Memory B cell (primary cell): ENCODE results near the gene APPL2.

ENCODE experiments used
- ATAC-seq: fragments of 150-1000 bp; cut with Tn5 transposase; 2 replicates; pipeline ENCODE4 v1.10.0; 2021; ENCODE audit warnings: low read depth, mild to moderate bottlenecking, moderate library complexity
- DNase-seq, 2 donors: peaks; one replicate each; pipeline ENCODE4 v3.0.0; 2022; ENCODE audit warnings: low spot score in 2 of 2
- H3K27ac Mint-ChIP-seq: one replicate; pipeline ENCODE4 v1.8.0; 2022; ENCODE audit warnings: mild to moderate bottlenecking, moderate library complexity, mixed read lengths
- H3K27me3 Mint-ChIP-seq: one replicate; pipeline ENCODE4 v1.8.0; 2022; ENCODE audit warnings: mixed read lengths
- H3K36me3 Mint-ChIP-seq: one replicate; pipeline ENCODE4 v1.8.0; 2022; ENCODE audit warnings: mild to moderate bottlenecking, mixed read lengths
- H3K4me1 Mint-ChIP-seq: one replicate; pipeline ENCODE4 v1.8.0; 2022; ENCODE audit warnings: mixed read lengths
- H3K4me3 Mint-ChIP-seq: one replicate; pipeline ENCODE4 v1.8.0; 2022; ENCODE audit warnings: mild to moderate bottlenecking, moderate library complexity, mixed read lengths
- H3K9me3 Mint-ChIP-seq: one replicate; pipeline ENCODE4 v1.8.0; 2022; ENCODE audit warnings: mixed read lengths

Gene APPL2, protein sequence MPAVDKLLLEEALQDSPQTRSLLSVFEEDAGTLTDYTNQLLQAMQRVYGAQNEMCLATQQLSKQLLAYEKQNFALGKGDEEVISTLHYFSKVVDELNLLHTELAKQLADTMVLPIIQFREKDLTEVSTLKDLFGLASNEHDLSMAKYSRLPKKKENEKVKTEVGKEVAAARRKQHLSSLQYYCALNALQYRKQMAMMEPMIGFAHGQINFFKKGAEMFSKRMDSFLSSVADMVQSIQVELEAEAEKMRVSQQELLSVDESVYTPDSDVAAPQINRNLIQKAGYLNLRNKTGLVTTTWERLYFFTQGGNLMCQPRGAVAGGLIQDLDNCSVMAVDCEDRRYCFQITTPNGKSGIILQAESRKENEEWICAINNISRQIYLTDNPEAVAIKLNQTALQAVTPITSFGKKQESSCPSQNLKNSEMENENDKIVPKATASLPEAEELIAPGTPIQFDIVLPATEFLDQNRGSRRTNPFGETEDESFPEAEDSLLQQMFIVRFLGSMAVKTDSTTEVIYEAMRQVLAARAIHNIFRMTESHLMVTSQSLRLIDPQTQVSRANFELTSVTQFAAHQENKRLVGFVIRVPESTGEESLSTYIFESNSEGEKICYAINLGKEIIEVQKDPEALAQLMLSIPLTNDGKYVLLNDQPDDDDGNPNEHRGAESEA

DNA sequence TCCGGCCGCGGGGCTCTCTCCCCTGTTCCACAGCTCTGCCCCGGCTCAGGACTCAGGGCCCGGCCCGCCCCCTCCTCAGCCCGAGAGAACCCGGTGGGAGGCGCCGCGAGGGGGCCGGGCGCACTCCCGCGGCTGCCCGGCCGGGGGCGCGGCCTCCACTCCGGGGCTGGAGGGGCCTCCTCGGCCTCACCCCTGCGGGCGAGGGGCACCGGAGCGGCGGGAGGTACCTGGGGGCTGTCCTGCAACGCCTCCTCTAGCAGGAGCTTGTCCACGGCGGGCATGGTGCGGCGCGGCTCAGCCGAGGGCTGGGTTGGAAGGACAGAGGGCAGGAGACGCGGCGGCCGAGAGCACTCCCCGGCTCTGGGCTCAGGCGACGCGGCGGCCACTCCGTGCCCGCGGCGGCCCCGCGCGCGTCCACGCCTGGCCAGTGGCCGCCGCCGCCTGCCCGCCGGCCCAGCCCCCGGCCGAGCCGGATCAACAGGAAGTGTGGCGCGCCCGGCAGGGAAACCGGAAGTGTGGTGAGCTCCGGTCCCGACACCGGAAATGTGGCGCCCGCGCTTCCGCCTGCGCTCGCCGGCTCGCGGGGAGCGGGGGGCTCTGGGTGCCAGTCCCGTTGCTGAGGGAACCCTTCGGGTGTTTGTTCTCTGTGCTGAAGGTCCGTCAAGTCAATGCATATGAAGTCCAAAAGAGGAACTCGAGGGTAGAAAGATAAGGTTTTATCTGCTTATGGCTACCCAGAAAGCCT, at the start of gene APPL2:
Gene APPL2 (minus strand): TSS at position 443 of the 745 bp plus-strand sequence. CDS start 162 bp downstream, at position 281.
- Mint-ChIP-seq H3K27ac (peak within 1 kb of the TSS; percentile 94), H3K4me3 (peak within 1 kb of the TSS; percentile 85), H3K9me3 (no peaks in the 10 kb centered on the region), H3K4me1 (peaks cover 26% of the 10 kb centered on the region), H3K36me3 (no peaks in the 10 kb centered on the region), H3K27me3 (no peaks in the 10 kb centered on the region)
- ATAC-seq (peak; percentile 85), DNase-seq (peak; percentile 62 to 72)

GRCh38 chr12:105285378-105285777, 49.4 kb upstream of the APPL2 start:
- no peaks in the 10 kb centered on the region for H3K36me3 Mint-ChIP-seq
- H3K4me3 Mint-ChIP-seq = no peak overlapping the region
- ATAC-seq (no peak), DNase-seq (no peak)
- no peak overlapping the region for H3K27ac Mint-ChIP-seq
- no peaks in the 10 kb centered on the region for H3K9me3 Mint-ChIP-seq
- H3K4me1 Mint-ChIP-seq = no peaks in the 10 kb centered on the region
- H3K27me3 Mint-ChIP-seq = peaks cover 12% of the 10 kb centered on the region

DNA sequence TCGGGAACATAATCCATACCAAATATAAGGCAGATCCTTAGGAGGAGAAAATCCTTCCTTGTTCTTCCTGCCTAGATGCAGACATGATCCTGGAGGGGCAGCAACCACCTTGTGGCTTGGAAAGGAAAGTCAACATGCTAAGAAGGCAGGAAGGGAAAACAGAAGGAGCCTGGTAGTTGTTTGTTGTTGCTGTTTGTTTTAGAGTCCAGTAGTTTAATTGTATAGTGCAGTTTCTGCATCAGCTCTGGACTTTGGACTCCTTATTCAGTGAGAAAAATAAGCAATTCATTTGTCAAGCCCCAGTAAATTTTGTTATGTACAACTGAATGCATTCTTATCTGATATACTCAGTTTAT, 45.7 kb upstream of the APPL2 start:
- H3K4me1 Mint-ChIP-seq = no peaks in the 10 kb centered on the region
- H3K27ac Mint-ChIP-seq = no peak overlapping the region
- no peaks in the 10 kb centered on the region for H3K9me3 Mint-ChIP-seq
- ATAC-seq (no peak), DNase-seq (no peak)
- no peak overlapping the region for H3K4me3 Mint-ChIP-seq
- H3K36me3 Mint-ChIP-seq = no peaks in the 10 kb centered on the region
- peaks cover 11% of the 10 kb centered on the region for H3K27me3 Mint-ChIP-seq

- H3K9me3 Mint-ChIP-seq = no peaks in the 10 kb centered on the region
These were observed 45.2 kb upstream of the APPL2 start for GRCh38 chr12:105280966-105281693.

GRCh38 chr12:105279460-105280056, 43.6 kb upstream of the APPL2 start:
- H3K4me1 Mint-ChIP-seq = peaks cover 3% of the 10 kb centered on the region
- H3K27ac Mint-ChIP-seq = no peak overlapping the region

More at GRCh38 chr12:105280966-105281693, 45.2 kb upstream of the APPL2 start:
- H3K36me3 Mint-ChIP-seq = no peaks in the 10 kb centered on the region
- H3K27me3 Mint-ChIP-seq = peaks cover 11% of the 10 kb centered on the region
- H3K27ac Mint-ChIP-seq = no peak overlapping the region
- ATAC-seq (no peak), DNase-seq (no peak)
- H3K4me3 Mint-ChIP-seq = no peak overlapping the region
- peaks cover 3% of the 10 kb centered on the region for H3K4me1 Mint-ChIP-seq

DNA sequence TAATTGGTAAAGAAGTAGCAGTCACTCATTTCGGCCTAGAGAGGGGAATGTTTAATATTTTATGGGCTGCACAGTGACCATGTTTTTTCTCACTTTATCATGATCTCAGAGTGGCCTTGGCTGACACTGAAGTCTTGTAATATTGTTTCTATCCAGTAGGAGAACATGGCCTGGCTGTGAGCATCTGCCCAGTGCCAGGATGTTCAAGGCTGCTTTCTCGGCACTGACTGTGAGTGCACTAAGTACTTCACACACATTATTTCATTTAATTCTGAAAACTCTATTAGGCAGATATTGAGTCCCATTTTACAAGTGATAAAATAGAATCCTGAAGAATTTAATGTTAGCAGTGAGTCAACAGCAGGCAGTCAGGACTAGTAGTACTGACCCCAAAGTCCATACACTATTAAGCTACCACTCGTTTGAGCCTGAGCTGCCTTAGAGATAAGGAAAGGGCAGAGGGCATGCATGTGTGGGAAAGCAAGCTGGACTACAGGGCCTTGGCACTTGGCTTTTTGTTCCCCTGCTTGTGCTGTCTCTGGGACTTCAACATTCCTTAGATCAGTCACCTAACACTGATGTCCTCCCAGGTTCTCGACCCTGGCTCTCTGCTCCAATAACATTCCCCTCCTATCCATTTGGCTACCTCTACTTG, 42.2 kb upstream of the APPL2 start:
- H3K27ac Mint-ChIP-seq = no peak overlapping the region
- ATAC-seq (no peak), DNase-seq (no peak)
- no peaks in the 10 kb centered on the region for H3K9me3 Mint-ChIP-seq
- H3K27me3 Mint-ChIP-seq = no peaks in the 10 kb centered on the region
- H3K36me3 Mint-ChIP-seq = no peaks in the 10 kb centered on the region
- H3K4me3 Mint-ChIP-seq = no peak overlapping the region
- H3K4me1 Mint-ChIP-seq = peaks cover 3% of the 10 kb centered on the region

More at GRCh38 chr12:105279460-105280056, 43.6 kb upstream of the APPL2 start:
- Mint-ChIP-seq H3K36me3 (no peaks in the 10 kb centered on the region), H3K9me3 (no peaks in the 10 kb centered on the region), H3K27me3 (peaks cover 9% of the 10 kb centered on the region), H3K4me3 (no peak overlapping the region)
- ATAC-seq = peak; percentile 56
- DNase-seq = peak in 1 of 2 donors; percentile 14

DNA sequence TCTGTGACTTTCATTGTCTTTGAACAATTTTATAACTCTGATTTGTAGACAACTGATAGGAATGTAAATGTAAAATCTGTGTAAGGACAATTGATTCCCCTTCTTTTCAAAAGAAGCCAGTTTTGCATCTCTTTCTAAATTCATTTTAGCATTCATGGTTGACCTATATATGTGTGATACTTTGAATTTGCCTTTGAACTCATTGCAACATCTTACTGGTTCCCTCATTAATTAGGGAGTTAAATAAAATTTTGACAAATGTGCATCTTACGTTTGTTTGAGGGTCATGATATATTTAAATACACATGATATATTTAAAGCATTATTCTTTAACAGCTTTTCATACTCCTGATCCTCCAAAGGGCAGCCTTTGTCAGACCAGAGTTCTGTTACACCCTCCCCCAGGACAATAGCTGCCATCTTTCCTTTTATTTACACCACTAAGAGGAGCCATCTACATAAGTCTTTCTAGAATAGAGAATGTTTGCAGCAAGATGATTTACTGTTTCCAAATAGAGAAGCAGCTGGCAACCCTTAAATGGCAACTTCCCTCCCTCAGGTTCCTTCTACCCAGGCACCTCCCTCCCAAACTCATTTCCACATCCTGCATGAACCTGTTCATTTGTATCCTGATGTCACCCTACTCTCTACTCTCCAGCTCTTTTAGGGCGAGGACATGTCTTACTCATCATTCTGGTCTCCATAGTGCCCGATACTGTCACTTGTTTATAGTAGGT, 40.2 kb upstream of the APPL2 start:
- no peak overlapping the region for H3K4me3 Mint-ChIP-seq
- H3K27ac Mint-ChIP-seq = no peak overlapping the region

GRCh38 chr12:105274571-105274970, 38.6 kb upstream of the APPL2 start:
- no peak for DNase-seq
- Mint-ChIP-seq H3K4me1 (peaks cover 3% of the 10 kb centered on the region), H3K36me3 (no peaks in the 10 kb centered on the region), H3K27ac (no peak overlapping the region), H3K27me3 (peaks cover 3% of the 10 kb centered on the region), H3K9me3 (no peaks in the 10 kb centered on the region), H3K4me3 (no peak overlapping the region)
- no peak for ATAC-seq

More for the DNA sequence above, 40.2 kb upstream of the APPL2 start:
- Mint-ChIP-seq H3K9me3 (no peaks in the 10 kb centered on the region), H3K27me3 (peaks cover 3% of the 10 kb centered on the region), H3K36me3 (no peaks in the 10 kb centered on the region), H3K4me1 (peaks cover 3% of the 10 kb centered on the region)
- DNase-seq = no peak
- ATAC-seq = no peak

- H3K4me3 Mint-ChIP-seq = no peak overlapping the region
- H3K4me1 Mint-ChIP-seq = peaks cover 3% of the 10 kb centered on the region
- peaks cover 3% of the 10 kb centered on the region for H3K27me3 Mint-ChIP-seq
- H3K36me3 Mint-ChIP-seq = no peaks in the 10 kb centered on the region
- ATAC-seq = no peak
- no peak for DNase-seq
- H3K27ac Mint-ChIP-seq = no peak overlapping the region
- H3K9me3 Mint-ChIP-seq = no peaks in the 10 kb centered on the region
These were observed 37.6 kb upstream of the APPL2 start for GRCh38 chr12:105273601-105274000.

- H3K9me3 Mint-ChIP-seq = no peaks in the 10 kb centered on the region
- H3K4me3 Mint-ChIP-seq = no peak overlapping the region
- DNase-seq = no peak
- H3K36me3 Mint-ChIP-seq = no peaks in the 10 kb centered on the region
- H3K27ac Mint-ChIP-seq = no peak overlapping the region
- peaks cover 3% of the 10 kb centered on the region for H3K27me3 Mint-ChIP-seq
- H3K4me1 Mint-ChIP-seq = peaks cover 3% of the 10 kb centered on the region
- ATAC-seq = no peak
These were observed 36.9 kb upstream of the APPL2 start for GRCh38 chr12:105272814-105273416.

DNA sequence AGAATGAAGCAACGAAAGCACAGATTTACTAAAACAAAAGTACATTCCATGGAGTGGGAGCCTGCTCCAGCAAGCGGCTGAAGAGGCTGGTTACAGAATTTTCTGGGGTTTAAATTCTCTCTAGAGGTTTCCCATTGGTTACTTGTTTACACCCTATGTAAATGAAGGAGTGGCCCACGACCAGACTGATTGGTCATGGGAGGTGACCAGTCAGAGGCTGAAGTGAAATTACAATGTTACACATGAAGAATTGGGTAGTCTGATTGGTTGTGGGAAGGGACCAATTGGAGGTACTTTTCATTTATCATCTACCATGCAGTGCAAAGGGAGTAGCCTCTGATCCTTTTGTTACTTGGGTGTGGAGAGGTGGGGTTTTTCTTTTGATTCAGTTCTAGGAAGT, 36.2 kb upstream of the APPL2 start:
- no peaks in the 10 kb centered on the region for H3K36me3 Mint-ChIP-seq
- H3K27ac Mint-ChIP-seq = no peak overlapping the region
- H3K4me1 Mint-ChIP-seq = peaks cover 3% of the 10 kb centered on the region
- H3K27me3 Mint-ChIP-seq = peaks cover 3% of the 10 kb centered on the region
- DNase-seq (no peak), ATAC-seq (no peak)
- H3K4me3 Mint-ChIP-seq = no peak overlapping the region
- no peaks in the 10 kb centered on the region for H3K9me3 Mint-ChIP-seq

DNA sequence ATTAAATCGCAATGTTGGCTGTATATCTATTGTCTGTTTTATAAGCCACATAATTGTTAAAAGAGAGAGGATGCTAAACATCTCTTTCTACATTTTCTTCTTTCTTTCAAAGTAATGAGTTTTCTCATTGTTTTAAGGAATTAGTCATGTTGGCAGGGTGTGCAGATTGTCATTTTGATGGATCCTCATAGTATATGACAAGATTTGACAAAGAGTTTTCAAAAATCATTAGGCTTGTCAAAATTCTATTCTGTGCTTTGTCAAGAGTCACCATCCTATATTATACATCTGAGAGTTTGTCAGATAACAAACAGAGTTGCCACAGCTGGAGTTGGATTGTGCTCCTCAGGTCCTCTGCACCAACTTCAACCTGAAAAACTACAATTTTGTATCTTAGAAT, 35.4 kb upstream of the APPL2 start:
- no peak for ATAC-seq
- H3K9me3 Mint-ChIP-seq = no peaks in the 10 kb centered on the region
- H3K36me3 Mint-ChIP-seq = no peaks in the 10 kb centered on the region
- peaks cover under 1% of the 10 kb centered on the region for H3K4me1 Mint-ChIP-seq
- no peak overlapping the region for H3K4me3 Mint-ChIP-seq
- no peak for DNase-seq
- no peak overlapping the region for H3K27ac Mint-ChIP-seq
- H3K27me3 Mint-ChIP-seq = peaks cover 5% of the 10 kb centered on the region
